GM19328 (cell line): ENCODE results near the gene CLDN22.

Source experiments
- ATAC-seq: cut with Tn5 transposase; IDR thresholded peaks from one replicate; pipeline ENCODE4 v1.9.1; 2021; ENCODE audit warnings: mild to moderate bottlenecking, moderate library complexity; ENCODE audit not compliant: unreplicated experiment

Gene CLDN22

DNA sequence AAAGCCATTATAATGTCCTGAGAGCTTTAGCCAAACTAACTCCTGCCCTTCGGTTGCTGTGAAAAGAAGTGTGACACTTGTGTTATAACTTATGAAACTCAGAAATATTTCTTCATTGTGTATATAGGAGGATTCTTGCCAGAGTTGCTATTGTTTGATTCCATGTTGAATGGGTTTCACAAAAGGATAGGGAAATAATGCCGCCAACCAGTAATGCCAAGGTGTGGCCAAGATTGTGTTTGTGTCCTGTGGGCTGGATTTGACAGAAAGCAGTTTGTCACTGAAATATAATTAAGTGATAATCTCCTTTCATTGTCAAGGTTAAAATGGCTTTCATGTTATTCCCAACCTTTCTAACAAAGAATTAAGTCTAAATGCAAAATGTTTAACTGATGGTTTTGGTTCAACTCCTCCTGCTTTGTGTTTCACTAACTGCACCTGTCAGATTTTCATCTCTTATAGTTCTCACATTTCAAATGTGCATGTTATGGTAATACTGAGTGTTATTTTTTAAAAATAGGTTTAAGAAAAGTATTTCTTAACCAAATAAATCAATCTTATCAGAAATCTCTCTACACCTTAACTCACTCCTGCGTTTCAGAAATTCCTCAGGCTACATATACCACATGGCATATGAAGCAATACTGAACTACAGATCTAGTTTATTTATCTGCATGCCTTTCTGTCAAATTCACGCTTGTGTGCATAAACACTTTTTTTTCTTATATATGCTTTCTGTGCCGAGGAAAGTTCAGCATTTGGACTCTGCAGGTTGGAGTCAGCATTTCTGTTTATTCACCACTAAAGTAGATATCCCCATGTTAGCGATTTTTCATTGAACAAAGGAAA lies at the start of gene CLDN22:
TSS of gene CLDN22 (minus strand) at position 66 of the 849 bp plus-strand sequence. CDS start at position 8, 58 bp downstream.
- no peak for ATAC-seq

- ATAC-seq = no peak
These were observed 49.0 kb upstream of the CLDN22 start for GRCh38 chr4:183369073-183369472.

DNA sequence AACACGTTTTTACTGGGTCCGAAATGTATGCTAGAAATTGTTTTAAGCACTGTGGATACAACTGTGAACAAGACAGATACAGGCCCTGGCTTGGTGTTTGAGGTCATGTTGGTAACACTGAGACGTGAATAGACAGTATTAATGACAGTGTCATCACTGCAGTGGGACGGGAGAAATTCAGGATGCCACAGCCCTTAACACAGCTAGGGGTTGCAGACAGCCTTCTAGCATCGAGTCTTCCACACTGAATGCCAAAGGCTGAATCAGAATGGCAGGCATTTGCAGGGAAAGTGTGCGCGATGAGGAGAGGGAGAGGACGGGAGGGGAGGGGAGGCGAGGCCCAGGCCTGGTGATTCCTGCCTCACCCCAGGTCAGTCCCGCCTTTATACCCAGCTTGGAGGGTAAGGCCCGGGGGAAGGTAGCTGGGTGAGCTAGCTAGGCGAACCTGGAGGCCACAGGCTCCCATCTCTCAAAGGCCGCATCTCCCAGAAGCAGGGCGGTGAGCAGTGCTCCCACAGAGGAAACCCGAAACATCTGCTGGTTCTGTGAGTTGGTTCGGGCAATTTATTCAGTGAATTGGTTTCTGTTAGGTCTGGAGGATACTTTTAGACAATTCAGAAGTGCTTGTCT lies 46.2 kb upstream of the CLDN22 start:
- ATAC-seq = no peak

GRCh38 chr4:183364025-183364424 lies 43.9 kb upstream of the CLDN22 start:
- ATAC-seq = no peak

DNA sequence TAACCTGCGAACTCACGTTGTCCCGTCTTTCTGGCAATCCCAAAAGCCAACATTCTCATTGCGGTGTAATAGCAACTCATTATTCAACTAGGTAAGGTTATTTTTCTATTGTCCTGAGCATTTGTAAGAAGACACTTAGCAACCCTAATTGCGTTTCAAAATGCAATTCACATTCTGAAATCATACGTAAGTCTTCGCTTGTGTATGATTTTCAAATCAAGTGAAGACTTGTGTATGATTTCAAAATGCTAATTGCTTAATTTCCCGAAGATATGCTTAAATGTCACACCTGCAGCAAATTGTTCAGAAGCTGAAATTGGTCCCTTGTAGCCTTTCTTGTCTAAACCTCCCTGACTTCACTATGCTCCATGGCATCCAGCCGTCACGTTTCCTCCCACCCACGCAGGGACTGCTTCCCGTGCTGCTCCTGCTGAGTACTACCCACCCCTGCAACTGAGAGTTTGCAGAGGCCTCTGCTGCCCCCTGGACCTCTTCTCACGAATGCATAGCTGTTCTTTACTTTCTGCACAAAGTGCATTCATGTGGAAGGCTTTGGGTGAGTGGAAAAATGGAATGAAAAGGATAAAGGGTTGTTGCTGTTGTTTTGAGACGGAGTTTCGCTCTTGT lies 43.0 kb upstream of the CLDN22 start:
- ATAC-seq = no peak

DNA sequence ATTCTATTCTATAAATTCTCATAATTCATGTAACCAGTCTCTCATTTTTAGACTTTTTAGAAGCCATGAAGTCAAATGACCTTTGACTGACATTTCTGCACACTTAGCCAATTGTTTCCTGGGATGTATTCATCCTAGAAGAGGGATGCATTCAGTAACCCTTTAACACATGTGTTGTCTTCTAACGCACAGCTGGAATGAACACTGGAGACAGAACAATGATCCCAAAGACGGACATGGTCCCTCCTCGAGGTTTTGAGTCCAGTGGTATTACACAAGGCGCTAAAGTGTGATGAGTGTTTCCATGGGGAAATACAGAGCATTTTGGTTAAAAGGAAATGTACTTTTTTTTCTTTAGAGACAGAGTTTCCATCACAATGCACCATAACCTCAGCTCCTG lies 42.0 kb upstream of the CLDN22 start:
- ATAC-seq = no peak

- ATAC-seq = no peak
These were observed 40.3 kb upstream of the CLDN22 start for GRCh38 chr4:183360161-183360919.

DNA sequence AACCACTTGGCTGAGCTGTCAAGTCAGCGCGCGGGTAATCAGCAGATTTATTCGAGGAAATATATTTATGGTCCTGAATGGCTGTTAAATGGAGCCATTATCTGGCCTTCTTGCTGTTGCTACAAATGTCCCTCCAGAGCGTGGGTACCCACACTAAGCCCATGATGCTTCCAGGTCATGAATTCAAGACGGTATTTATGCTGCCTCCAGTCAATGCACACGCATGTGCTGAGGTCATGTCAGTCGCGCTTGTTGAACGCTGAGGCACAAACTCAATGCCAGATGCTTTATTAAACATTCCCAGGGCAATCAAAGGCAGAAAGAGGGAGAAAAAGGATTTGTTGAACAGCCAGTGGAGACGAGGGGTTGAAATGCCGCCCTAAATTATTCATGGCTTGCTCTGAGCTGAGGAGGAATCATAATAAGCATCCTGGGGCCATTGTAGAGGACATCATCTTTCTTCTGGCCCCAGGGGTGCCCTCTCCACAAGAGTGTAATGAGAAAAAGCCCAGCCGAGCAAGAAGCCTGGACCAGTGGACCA lies 38.2 kb upstream of the CLDN22 start:
- no peak for ATAC-seq

DNA sequence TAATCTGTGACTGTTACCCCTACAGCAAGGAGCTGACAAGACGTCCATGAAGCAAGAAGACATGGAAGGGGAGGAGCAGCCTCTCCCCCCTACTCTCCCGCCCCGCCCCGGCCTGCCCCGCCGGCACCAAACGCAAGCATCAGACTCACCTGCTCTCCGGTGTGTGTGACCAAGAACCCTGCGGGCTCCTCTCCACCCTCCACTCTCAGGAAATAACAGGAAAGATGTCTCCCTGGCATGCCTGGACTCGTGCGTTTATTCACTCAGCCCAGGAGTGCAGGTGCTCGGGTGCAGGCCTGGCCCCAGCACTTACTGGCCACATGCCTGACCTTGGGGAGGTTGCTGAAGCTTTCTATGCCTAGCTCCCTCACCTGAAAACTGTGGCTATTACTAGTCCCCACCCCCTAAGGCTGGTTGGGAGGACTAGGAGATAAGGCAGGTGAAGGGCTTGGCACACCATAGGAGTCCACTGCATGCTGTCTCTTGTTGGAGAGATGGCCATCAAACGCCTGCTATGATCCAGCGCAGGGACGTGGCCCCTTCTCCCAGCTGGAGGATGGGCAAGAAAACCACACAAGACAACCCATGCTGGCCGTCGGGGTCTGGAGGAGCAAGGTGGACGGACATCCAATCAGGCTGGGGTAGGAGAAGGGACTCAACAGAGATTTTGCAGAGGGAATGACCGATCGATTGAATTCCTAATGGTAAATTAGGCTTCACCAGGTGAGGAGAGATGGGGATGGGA lies 37.0 kb upstream of the CLDN22 start:
- ATAC-seq = no peak

- no peak for ATAC-seq
These were observed 36.2 kb upstream of the CLDN22 start for GRCh38 chr4:183356173-183356830.

DNA sequence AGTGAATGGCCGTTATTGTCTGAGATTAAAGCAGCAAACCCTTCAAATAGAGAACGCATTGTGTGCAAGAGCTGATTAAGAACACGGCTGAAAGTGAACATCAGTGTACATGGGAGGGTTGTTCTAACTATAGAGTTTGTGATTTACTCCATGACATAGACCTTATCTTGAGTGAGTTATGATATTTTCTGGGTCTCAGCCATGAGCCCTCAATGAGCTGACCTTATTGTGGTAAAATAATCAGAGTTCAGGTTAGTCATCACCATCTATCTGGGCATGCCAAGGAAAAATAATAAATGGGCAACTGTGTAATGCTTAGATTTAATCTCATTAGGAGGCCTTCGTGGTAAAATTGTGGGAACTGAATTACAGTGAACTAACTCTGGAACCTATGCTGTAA lies 35.3 kb upstream of the CLDN22 start:
- ATAC-seq = no peak

- no peak for ATAC-seq
These were observed 34.1 kb upstream of the CLDN22 start for GRCh38 chr4:183354219-183354618.

- no peak for ATAC-seq
These were observed 33.5 kb upstream of the CLDN22 start for GRCh38 chr4:183353557-183353956.

GRCh38 chr4:183352546-183352945 lies 32.5 kb upstream of the CLDN22 start:
- no peak for ATAC-seq

DNA sequence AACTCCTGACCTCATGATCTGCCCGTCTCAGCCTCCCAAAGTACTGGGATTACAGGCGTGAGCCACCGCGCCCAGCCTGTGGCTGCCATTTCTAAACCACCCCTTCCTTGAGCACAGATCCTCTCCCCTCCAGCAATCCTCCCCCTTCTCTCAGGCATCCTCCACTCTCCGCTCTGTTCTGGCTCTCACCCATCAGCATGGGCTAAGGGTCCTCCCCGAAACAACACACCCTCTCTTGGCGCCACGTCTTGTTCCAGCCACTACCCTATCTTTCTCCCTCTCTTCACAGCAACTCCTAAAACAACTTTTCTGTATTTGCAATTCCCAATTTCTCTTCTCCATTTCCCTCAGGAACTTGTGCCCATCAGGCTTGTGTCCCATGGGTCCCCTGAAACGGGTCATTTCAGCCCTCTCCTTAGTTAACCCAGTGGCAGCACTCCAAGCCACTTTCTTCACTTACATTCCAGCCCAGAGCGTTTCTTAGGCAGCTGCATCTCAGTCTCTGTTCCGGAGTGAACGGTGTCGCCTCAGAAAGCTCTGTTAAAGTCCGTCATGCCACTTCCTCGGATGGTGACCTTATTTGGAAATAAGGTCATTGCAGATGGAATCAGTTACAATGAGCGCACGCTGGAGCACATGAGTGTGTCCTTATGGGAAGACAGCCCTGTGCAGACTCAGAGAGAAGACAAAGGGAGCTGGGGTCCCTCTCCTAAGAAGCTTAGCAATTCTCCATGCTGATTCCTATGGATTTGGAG lies 30.4 kb upstream of the CLDN22 start:
- no peak for ATAC-seq

DNA sequence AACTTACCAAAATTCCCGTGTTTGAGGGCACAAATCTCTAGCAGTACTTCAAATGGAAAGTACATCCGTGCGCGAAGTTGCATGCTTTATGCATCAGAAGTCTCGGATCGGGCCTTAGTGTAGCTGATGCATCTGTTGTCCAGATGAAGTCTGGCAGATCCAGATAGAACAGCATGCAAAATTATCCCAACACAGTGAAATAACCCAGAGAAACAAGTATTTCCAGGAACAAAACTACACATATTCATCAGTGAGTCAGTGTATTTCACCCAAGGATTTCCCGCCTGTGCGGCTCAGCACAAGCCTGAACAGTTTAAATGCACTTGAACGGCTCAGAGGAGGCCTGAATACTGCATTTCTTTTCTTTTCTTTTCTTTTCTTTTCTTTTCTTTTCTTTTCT lies 29.6 kb upstream of the CLDN22 start:
- ATAC-seq = no peak

DNA sequence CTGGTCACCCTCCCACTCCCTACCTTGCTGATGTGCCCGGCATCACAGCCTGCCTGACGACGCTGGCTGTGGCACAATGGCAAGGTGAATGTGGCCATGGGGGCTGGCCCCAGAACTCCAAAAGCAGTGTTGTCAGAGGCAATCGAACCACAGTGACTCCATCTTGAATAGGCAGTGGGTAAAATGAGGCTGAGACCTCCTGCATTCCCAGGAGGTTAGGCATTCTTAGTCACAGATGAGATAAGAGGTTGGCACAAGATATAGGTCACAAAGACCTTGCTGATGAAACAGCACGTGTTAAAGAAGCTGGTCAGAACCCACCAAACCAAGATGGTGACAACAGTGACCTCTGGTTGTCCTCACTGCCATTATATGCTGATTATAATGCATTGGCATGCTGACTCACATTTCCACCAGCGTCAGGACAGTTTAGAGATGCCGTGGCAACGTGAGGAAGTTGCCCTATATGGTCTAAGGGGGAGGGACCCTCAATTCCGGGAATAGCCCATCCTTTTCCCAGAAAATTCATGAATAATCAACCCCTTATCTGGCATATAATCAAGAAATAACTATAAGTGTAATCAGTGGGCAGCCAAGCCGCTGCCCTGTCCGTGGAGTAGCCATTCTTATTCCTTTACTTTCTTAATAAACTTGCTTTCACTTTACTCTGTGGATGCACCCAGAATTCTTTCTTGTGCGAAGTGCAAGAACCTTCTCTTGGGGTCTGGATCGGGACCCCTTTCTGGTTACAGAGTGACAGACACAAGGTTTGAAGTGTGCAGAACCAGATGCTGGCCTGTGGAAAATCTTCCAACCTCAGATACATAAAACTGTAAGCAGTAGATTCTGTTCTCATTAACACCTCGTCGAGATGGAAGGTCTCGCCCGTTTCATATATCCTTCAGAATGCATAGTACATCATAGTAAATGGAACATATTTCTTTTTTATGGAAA lies 28.9 kb upstream of the CLDN22 start:
- ATAC-seq = no peak

GRCh38 chr4:183348136-183348535 lies 28.1 kb upstream of the CLDN22 start:
- no peak for ATAC-seq
